Upper lobe of left lung (tissue), 4 donors: ENCODE data around the gene LMOD3.

ENCODE experiments used
- CTCF ChIP-seq, 6 experiments: fragments of 450-650 bp in 4 of 6; fragments of 200-600 bp in 2 of 6; sonication (generic) in 2 of 6; IDR thresholded peaks; one replicate each; pipeline ENCODE4 v1.5.1; 2016 to 2019; ENCODE audit warnings: antibody characterized with exemption in 6 of 6
- POLR2A ChIP-seq, 4 donors: fragments of 450-650 bp; IDR thresholded peaks; one replicate each; pipeline ENCODE4 v1.5.1; 2016 to 2017; ENCODE audit warnings: antibody characterized with exemption in 4 of 4, mild to moderate bottlenecking in 2 of 4
- POLR2AphosphoS5 ChIP-seq, 2 donors: sonication (generic); formaldehyde crosslinking; IDR thresholded peaks; one replicate each; pipeline ENCODE4 v1.5.1; 2017; ENCODE audit warnings: antibody characterized with exemption in 2 of 2

- TF ChIP-seq POLR2AphosphoS5 (IDR thresholded peaks at IDR 0.05) = no peak
- TF ChIP-seq POLR2A (IDR thresholded peaks at IDR 0.05) = no peak
- TF ChIP-seq CTCF (IDR thresholded peaks at IDR 0.05) = no peak
These were observed 24.8 kb downstream of the LMOD3 start for GRCh38 chr3:69097407-69098086.
